ENCODE data around the gene VPS33A. TPM values are rescaled to one million over a fixed set of nuclear protein-coding genes. Genes with fewer than 3 reads are reported as not detected.

VPS33A gene
- total and polyA plus RNA-seq, 10 of the 15 experiments (the other 5 are each of a cell fraction or from before 2014, with no cell fraction given): 7.7 to 33.6 (median 21.6) TPM

DNA sequence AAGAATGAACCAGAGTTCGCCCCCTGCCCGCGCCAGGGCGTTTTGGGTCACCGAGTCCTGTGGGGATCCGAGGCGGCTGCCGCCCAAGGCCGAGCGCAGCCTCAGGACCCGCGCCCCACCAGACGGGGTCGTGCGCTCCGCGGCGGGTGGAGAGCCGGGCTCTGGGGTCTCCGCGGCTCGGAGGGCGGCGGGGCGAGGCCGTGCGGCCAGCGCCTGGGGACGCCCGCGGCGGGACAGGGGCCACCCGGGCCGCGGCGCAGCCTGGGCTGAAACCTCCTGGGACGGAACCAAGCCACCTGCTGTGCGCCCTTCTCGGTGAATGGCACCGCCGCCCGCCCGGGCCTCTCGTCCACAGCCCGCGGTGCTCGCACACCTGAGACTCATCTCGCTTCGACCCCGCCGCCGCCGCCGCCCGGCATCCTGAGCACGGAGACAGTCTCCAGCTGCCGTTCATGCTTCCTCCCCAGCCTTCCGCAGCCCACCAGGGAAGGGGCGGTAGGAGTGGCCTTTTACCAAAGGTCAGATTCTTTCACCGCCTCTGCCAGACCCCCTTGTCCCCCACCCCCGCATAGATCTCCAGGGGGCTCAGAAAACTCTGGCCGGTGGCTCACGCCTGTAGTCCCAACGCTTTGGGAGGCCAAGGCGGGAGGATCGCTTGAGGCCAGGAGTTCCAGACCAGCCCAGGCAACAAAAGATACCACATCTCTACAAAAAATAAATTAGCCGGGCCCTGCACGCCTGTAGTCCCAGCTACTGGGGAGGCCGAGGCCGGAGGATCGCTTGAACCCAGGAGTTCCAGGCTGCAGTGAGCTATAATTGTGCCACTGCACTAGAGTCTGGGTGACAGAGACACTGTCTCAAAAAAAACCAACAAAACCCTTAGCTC is 61.9 kb downstream of the VPS33A start:
- ATAC-seq: peak; percentile 11
- no peak overlapping the region for H2AFZ ChIP-seq (ENCODE audit: control insufficient read depth, low read depth, low read length)

DNA sequence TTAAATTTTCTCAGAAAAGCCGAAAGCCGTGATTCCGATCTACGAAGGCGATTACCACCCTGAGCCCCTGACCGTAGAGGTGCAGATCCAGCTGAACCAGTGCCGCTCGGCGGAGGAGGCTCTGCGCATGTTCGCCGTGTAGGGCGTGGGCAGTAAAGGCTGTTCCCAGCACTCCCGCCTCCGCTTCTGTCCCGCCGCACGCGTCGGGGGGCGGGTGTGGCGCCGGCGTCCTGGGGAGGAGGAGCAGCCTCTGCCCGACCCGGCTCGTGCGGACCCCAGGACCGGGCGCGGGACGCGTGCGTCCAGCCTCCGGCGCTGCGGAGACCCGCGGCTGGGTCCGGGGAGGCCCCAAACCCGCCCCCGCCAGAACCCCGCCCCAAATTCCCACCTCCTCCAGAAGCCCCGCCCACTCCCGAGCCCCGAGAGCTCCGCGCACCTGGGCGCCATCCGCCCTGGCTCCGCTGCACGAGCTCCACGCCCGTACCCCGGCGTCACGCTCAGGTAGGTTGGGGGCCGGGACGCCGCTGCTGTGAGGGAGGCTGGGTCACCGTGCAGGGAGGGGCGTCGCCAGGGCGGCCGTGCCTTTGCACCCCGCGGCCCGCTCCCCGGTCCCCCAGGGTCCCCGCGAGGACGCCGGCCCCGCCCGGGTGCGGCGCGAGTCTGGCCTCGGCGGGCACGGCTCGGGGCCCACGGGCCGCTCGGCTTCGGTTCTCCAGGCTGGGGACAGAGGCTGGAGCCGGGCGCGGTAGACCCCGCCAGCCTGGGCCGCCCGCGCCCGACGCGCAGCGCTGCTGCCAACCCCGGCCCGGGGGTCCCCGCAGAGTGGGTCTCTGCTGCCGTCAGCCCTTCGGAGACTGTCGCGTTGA is 62.8 kb downstream of the VPS33A start, which contains the start of gene B3GNT4:
Gene B3GNT4, plus strand, starts transcription at position 409 of the 866 bp plus-strand sequence. CDS start 910 bp downstream, outside the sequence.
- intact Hi-C loops (cut with micrococcal nuclease; ENCODE audit: unreplicated experiment): no loop called here
- CTCF ChIA-PET: no interaction called here
- in situ Hi-C loops (cut with MboI): no loop called here
- POLR2A ChIA-PET: no interaction called here
- DNase-seq (ENCODE audit: low read depth, low spot score) (no peak), ATAC-seq (peak; percentile 59), FAIRE-seq (no peak)
- peaks cover 6 to 11% of the 10 kb centered on the region in 2 experiments; a peak in 3 of 4 replicates for H3K36me3 ChIP-seq (ENCODE audit: control insufficient read depth in 2 of 2, insufficient read depth in 2 of 2, low read length in 1 of 2)
- no peaks in the 10 kb centered on the region; the same call in 2 of the 3 replicates for H3K9me3 ChIP-seq (replicated peaks; ENCODE audit: control insufficient read depth, insufficient read depth, low read length)
- peaks cover 0 to 5% of the 10 kb centered on the region in 2 experiments; a peak in 3 of 4 replicates for H3K27me3 ChIP-seq (replicated peaks in 1 of 2; ENCODE audit: control insufficient read depth in 2 of 2, insufficient read depth in 2 of 2, low read length in 1 of 2)
- RAD21 ChIA-PET (ENCODE audit: unreplicated experiment): interaction anchor here (0.6 kb wide), 1 partner anchor 14 kb away, joined by 3 read pairs; no protein-coding TSS in a partner anchor
- TF ChIP-seq ASH2L (IDR thresholded peaks at IDR 0.05; ENCODE audit: borderline replicate concordance, low read depth): no peak
- TF ChIP-seq, protein P1, sequence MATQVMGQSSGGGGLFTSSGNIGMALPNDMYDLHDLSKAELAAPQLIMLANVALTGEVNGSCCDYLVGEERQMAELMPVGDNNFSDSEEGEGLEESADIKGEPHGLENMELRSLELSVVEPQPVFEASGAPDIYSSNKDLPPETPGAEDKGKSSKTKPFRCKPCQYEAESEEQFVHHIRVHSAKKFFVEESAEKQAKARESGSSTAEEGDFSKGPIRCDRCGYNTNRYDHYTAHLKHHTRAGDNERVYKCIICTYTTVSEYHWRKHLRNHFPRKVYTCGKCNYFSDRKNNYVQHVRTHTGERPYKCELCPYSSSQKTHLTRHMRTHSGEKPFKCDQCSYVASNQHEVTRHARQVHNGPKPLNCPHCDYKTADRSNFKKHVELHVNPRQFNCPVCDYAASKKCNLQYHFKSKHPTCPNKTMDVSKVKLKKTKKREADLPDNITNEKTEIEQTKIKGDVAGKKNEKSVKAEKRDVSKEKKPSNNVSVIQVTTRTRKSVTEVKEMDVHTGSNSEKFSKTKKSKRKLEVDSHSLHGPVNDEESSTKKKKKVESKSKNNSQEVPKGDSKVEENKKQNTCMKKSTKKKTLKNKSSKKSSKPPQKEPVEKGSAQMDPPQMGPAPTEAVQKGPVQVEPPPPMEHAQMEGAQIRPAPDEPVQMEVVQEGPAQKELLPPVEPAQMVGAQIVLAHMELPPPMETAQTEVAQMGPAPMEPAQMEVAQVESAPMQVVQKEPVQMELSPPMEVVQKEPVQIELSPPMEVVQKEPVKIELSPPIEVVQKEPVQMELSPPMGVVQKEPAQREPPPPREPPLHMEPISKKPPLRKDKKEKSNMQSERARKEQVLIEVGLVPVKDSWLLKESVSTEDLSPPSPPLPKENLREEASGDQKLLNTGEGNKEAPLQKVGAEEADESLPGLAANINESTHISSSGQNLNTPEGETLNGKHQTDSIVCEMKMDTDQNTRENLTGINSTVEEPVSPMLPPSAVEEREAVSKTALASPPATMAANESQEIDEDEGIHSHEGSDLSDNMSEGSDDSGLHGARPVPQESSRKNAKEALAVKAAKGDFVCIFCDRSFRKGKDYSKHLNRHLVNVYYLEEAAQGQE (IDR thresholded peaks at IDR 0.05; ENCODE audit: low read depth, low read length): no peak
- peak in 1 of 2 experiments; percentile 73; a peak in 2 of 3 replicates for TF ChIP-seq EGR1 (IDR thresholded peaks at IDR 0.05; ENCODE audit: borderline replicate concordance in 1 of 2, low read depth in 2 of 2, low read length in 2 of 2)
- peak; percentile 59; the same call in 1 of the 2 replicates for TF ChIP-seq PAX5 (IDR thresholded peaks at IDR 0.05; ENCODE audit: borderline replicate concordance, low read depth, low read length)
- peak in 1 of 2 experiments; percentile 54; a peak in 2 of 4 replicates for TF ChIP-seq BHLHE40 (IDR thresholded peaks at IDR 0.05; ENCODE audit: borderline replicate concordance in 1 of 2, low read depth in 2 of 2, low read length in 1 of 2)
- peak; percentile 9; the same call in 1 of the 2 replicates for TF ChIP-seq BACH1 (IDR thresholded peaks at IDR 0.05; ENCODE audit: borderline replicate concordance)
- TF ChIP-seq EZH2 (IDR thresholded peaks at IDR 0.05; ENCODE audit: borderline replicate concordance, control insufficient read depth, low read depth, low read length): peak; percentile 49; the same call in 1 of the 2 replicates
- H3K4me3 ChIP-seq: peak within 1 kb of the TSS; percentile 41; the same call in 1 of the 2 replicates
- SMC1A ChIA-PET (ENCODE audit: uncharacterized antibody, unreplicated experiment): interaction anchor here (0.6 kb wide), 1 partner anchor 21 kb away, joined by 3 read pairs; no protein-coding TSS in a partner anchor
- no peaks in the 10 kb centered on the region for H3K4me1 ChIP-seq (ENCODE audit: control insufficient read depth, insufficient read depth, low read length)
- no TSS peak for BruUV-seq (replicated peaks)
- H3K27ac ChIP-seq (ENCODE audit: control insufficient read depth, insufficient read depth): no peak within 1 kb of the TSS
- peak within 1 kb of the TSS; percentile 73 for H2AFZ ChIP-seq (ENCODE audit: control insufficient read depth, low read depth, low read length)
- WGBS (ENCODE audit: insufficient coverage, insufficient replicate concordance, low lambda C conversion rate, missing lambda C conversion rate): 7% methylated on average over 50 of the region's 104 CpGs
- no peaks in the 10 kb centered on the region for H3K79me2 ChIP-seq (ENCODE audit: control insufficient read depth, insufficient read depth, low read length)
- H3K9ac ChIP-seq (ENCODE audit: control insufficient read depth, insufficient read depth, low read length): no peak within 1 kb of the TSS
- H4K20me1 ChIP-seq (ENCODE audit: control insufficient read depth, insufficient read depth): no peaks in the 10 kb centered on the region; the same call in 1 of the 2 replicates
- H3K4me2 ChIP-seq (ENCODE audit: control insufficient read depth, insufficient read depth): peak within 1 kb of the TSS; percentile 79

More for the DNA sequence above, 61.9 kb downstream of the VPS33A start:
- 10% methylated on average over 63 of the region's 71 CpGs for WGBS (ENCODE audit: insufficient coverage, insufficient replicate concordance, low lambda C conversion rate, missing lambda C conversion rate)
- peaks cover 6 to 11% of the 10 kb centered on the region in 2 experiments; a peak in 3 of 4 replicates for H3K36me3 ChIP-seq (ENCODE audit: control insufficient read depth in 2 of 2, insufficient read depth in 2 of 2, low read length in 1 of 2)
- CTCF ChIA-PET: interaction anchor here (2.3 kb wide), 1 partner anchor 14 kb away, joined by 5 read pairs; no protein-coding TSS in a partner anchor
- H3K9me3 ChIP-seq (replicated peaks; ENCODE audit: control insufficient read depth, insufficient read depth, low read length): no peaks in the 10 kb centered on the region; the same call in 2 of the 3 replicates
- RAD21 ChIA-PET (ENCODE audit: unreplicated experiment): interaction anchor here (0.6 kb wide), 1 partner anchor 15 kb away, joined by 3 read pairs; no protein-coding TSS in a partner anchor
- POLR2A ChIA-PET: no interaction called here
- DNase-seq (ENCODE audit: low read depth, low spot score) (no peak), FAIRE-seq (no peak)
- no peaks in the 10 kb centered on the region for H3K79me2 ChIP-seq (ENCODE audit: control insufficient read depth, insufficient read depth, low read length)
- no peak overlapping the region for H3K27ac ChIP-seq (ENCODE audit: control insufficient read depth, insufficient read depth)
- TF ChIP-seq SUZ12 (IDR thresholded peaks at IDR 0.05; ENCODE audit: unreplicated experiment) (peak; percentile 97), BHLHE40 (IDR thresholded peaks at IDR 0.05; ENCODE audit: borderline replicate concordance in 1 of 2, low read depth in 2 of 2, low read length in 1 of 2) (no peak)
- H3K9ac ChIP-seq (ENCODE audit: control insufficient read depth, insufficient read depth, low read length): no peak overlapping the region
- in situ Hi-C loops (cut with MboI): no loop called here
- SMC1A ChIA-PET (ENCODE audit: uncharacterized antibody, unreplicated experiment): no interaction called here
- peaks cover 0 to 5% of the 10 kb centered on the region in 2 experiments; a peak in 3 of 4 replicates for H3K27me3 ChIP-seq (replicated peaks in 1 of 2; ENCODE audit: control insufficient read depth in 2 of 2, insufficient read depth in 2 of 2, low read length in 1 of 2)
- BruUV-seq (replicated peaks): no TSS peak
- peak overlapping the region; percentile 68 for H3K4me2 ChIP-seq (ENCODE audit: control insufficient read depth, insufficient read depth)
- no peaks in the 10 kb centered on the region for H3K4me1 ChIP-seq (ENCODE audit: control insufficient read depth, insufficient read depth, low read length)
- no peak overlapping the region; the same call in 1 of the 2 replicates for H3K4me3 ChIP-seq
- intact Hi-C loops (cut with micrococcal nuclease; ENCODE audit: unreplicated experiment): no loop called here
- no peaks in the 10 kb centered on the region; the same call in 1 of the 2 replicates for H4K20me1 ChIP-seq (ENCODE audit: control insufficient read depth, insufficient read depth)
